ENCODE measurements around the gene CABP2. TPM values are rescaled to one million over a fixed set of nuclear protein-coding genes. Genes with fewer than 3 reads are reported as not detected.

CABP2 gene
- total RNA-seq, 1 experiment from 2014 or later = not detected

GRCh38 chr11:67503119-67504004 is 19.9 kb downstream of the CABP2 start:
- intact Hi-C loops (cut with micrococcal nuclease; ENCODE audit: unreplicated experiment) = no loop called here
- Histone ChIP-seq H3K4me2 (peak overlapping the region; percentile 97), H3K27ac (no peak overlapping the region), H3K36me3 (ENCODE audit: low read depth) (peaks cover 7% of the 10 kb centered on the region; the same call in 1 of the 2 replicates), H3K4me3 (peak overlapping the region; percentile 97), H3K4me1 (replicated peaks; ENCODE audit: insufficient read depth) (peaks cover 32% of the 10 kb centered on the region), H3K79me2 (ENCODE audit: low read depth) (peaks cover 33% of the 10 kb centered on the region), H2AFZ (no peak overlapping the region), H3K9me2 (ENCODE audit: insufficient read depth) (no peaks in the 10 kb centered on the region), H3K27me3 (ENCODE audit: insufficient read depth, low read depth) (no peaks in the 10 kb centered on the region), H4K20me1 (ENCODE audit: insufficient read depth) (peaks cover 3% of the 10 kb centered on the region; the same call in 1 of the 2 replicates), H3F3A (ENCODE audit: insufficient read depth, low read depth) (peaks cover 47% of the 10 kb centered on the region), H3K9me3 (ENCODE audit: insufficient read depth, low read depth) (no peaks in the 10 kb centered on the region)
- BruUV-seq (replicated peaks) = no TSS peak
- ChIA-PET POLR2A (ENCODE audit: unreplicated experiment) (no interaction called here), CTCF (no interaction called here)
- TF ChIP-seq CTCF (conservative IDR thresholded peaks at IDR 0.05) (no peak), EZH2 (IDR thresholded peaks at IDR 0.05; ENCODE audit: low read depth) (no peak)
- DNase-seq = no peak

- peaks cover 32% of the 10 kb centered on the region for H3K79me2 ChIP-seq (ENCODE audit: low read depth)
- H3K27ac ChIP-seq = no peak overlapping the region
- peaks cover 3% of the 10 kb centered on the region; the same call in 1 of the 2 replicates for H4K20me1 ChIP-seq (ENCODE audit: insufficient read depth)
- no peak overlapping the region for H3K4me2 ChIP-seq
- BruUV-seq (replicated peaks) = no TSS peak
- peaks cover 31% of the 10 kb centered on the region for H3K4me1 ChIP-seq (replicated peaks; ENCODE audit: insufficient read depth)
- no peak overlapping the region; the same call in 1 of the 2 replicates for H3K4me3 ChIP-seq
- CTCF ChIA-PET = no interaction called here
- H3K9me2 ChIP-seq (ENCODE audit: insufficient read depth) = no peaks in the 10 kb centered on the region
- POLR2A ChIA-PET (ENCODE audit: unreplicated experiment) = no interaction called here
- peaks cover 7% of the 10 kb centered on the region; the same call in 1 of the 2 replicates for H3K36me3 ChIP-seq (ENCODE audit: low read depth)
- no peaks in the 10 kb centered on the region for H3K9me3 ChIP-seq (ENCODE audit: insufficient read depth, low read depth)
- no peak for DNase-seq
- intact Hi-C loops (cut with micrococcal nuclease; ENCODE audit: unreplicated experiment) = no loop called here
- H3K27me3 ChIP-seq (ENCODE audit: insufficient read depth, low read depth) = no peaks in the 10 kb centered on the region
- peaks cover 42% of the 10 kb centered on the region for H3F3A ChIP-seq (ENCODE audit: insufficient read depth, low read depth)
- TF ChIP-seq EZH2 (IDR thresholded peaks at IDR 0.05; ENCODE audit: low read depth) (no peak), CTCF (conservative IDR thresholded peaks at IDR 0.05) (no peak)
- no peak overlapping the region for H2AFZ ChIP-seq
These were observed 20.8 kb downstream of the CABP2 start for GRCh38 chr11:67502328-67502979.

GRCh38 chr11:67501854-67502253 is 21.4 kb downstream of the CABP2 start:
- Histone ChIP-seq H3K79me2 (ENCODE audit: low read depth) (peaks cover 26% of the 10 kb centered on the region), H4K20me1 (ENCODE audit: insufficient read depth) (peaks cover 2% of the 10 kb centered on the region; the same call in 1 of the 2 replicates), H3F3A (ENCODE audit: insufficient read depth, low read depth) (peaks cover 36% of the 10 kb centered on the region), H3K27ac (no peak overlapping the region), H3K9me2 (ENCODE audit: insufficient read depth) (no peaks in the 10 kb centered on the region), H3K36me3 (ENCODE audit: low read depth) (peaks cover 7% of the 10 kb centered on the region; the same call in 1 of the 2 replicates), H3K9me3 (ENCODE audit: insufficient read depth, low read depth) (no peaks in the 10 kb centered on the region), H3K4me3 (no peak overlapping the region), H3K27me3 (ENCODE audit: insufficient read depth, low read depth) (no peaks in the 10 kb centered on the region), H3K4me1 (replicated peaks; ENCODE audit: insufficient read depth) (peaks cover 25% of the 10 kb centered on the region), H2AFZ (no peak overlapping the region), H3K4me2 (no peak overlapping the region)
- CTCF ChIA-PET = no interaction called here
- DNase-seq = no peak
- no TSS peak for BruUV-seq (replicated peaks)
- POLR2A ChIA-PET (ENCODE audit: unreplicated experiment) = no interaction called here
- TF ChIP-seq EZH2 (IDR thresholded peaks at IDR 0.05; ENCODE audit: low read depth) = no peak
- intact Hi-C loops (cut with micrococcal nuclease; ENCODE audit: unreplicated experiment) = no loop called here

Measured in PC-9 (cell line).